ENCODE data around the gene WFIKKN2.

The WFIKKN2 gene

GRCh38 chr17:50836826-50837225 lies 1.4 kb downstream of the WFIKKN2 start:
- DNase-seq, result no peak

- DNase-seq, result no peak
These were observed 2.0 kb downstream of the WFIKKN2 start for GRCh38 chr17:50837286-50837979.

GRCh38 chr17:50837980-50838954 lies 2.9 kb downstream of the WFIKKN2 start:
- DNase-seq, result no peak

GRCh38 chr17:50839591-50840310 lies 4.4 kb downstream of the WFIKKN2 start:
- DNase-seq, result no peak

GRCh38 chr17:50840311-50840851 lies 5.0 kb downstream of the WFIKKN2 start:
- no peak for DNase-seq

- DNase-seq, result no peak
These were observed 6.0 kb downstream of the WFIKKN2 start for GRCh38 chr17:50841277-50841948.

- DNase-seq, result peak; percentile 13 to 28
These were observed 6.6 kb downstream of the WFIKKN2 start for GRCh38 chr17:50841949-50842354.

- no peak for DNase-seq
These were observed 7.2 kb downstream of the WFIKKN2 start for GRCh38 chr17:50842506-50843149.

- no peak for DNase-seq
These were observed 7.9 kb downstream of the WFIKKN2 start for GRCh38 chr17:50843150-50843905.

GRCh38 chr17:50844117-50844700 lies 8.8 kb downstream of the WFIKKN2 start:
- DNase-seq, result no peak

GRCh38 chr17:50845240-50846147 lies 10.1 kb downstream of the WFIKKN2 start:
- no peak for DNase-seq

GRCh38 chr17:50847566-50847965 lies 12.2 kb downstream of the WFIKKN2 start:
- DNase-seq, result no peak

GRCh38 chr17:50848039-50848438 lies 12.7 kb downstream of the WFIKKN2 start:
- no peak for DNase-seq

- DNase-seq, result no peak
These were observed 13.3 kb downstream of the WFIKKN2 start for GRCh38 chr17:50848711-50849110.

- no peak for DNase-seq
These were observed 15.3 kb downstream of the WFIKKN2 start for GRCh38 chr17:50850640-50851039.

GRCh38 chr17:50853015-50853615 lies 17.7 kb downstream of the WFIKKN2 start:
- no peak for DNase-seq

- DNase-seq, result no peak
These were observed 18.4 kb downstream of the WFIKKN2 start for GRCh38 chr17:50853781-50854180.

GRCh38 chr17:50855708-50856330 lies 20.4 kb downstream of the WFIKKN2 start:
- DNase-seq, result no peak

- no peak for DNase-seq
These were observed 21.0 kb downstream of the WFIKKN2 start for GRCh38 chr17:50856431-50856830.
